Measurements from ENCODE around the gene ATP5ME.

DNA sequence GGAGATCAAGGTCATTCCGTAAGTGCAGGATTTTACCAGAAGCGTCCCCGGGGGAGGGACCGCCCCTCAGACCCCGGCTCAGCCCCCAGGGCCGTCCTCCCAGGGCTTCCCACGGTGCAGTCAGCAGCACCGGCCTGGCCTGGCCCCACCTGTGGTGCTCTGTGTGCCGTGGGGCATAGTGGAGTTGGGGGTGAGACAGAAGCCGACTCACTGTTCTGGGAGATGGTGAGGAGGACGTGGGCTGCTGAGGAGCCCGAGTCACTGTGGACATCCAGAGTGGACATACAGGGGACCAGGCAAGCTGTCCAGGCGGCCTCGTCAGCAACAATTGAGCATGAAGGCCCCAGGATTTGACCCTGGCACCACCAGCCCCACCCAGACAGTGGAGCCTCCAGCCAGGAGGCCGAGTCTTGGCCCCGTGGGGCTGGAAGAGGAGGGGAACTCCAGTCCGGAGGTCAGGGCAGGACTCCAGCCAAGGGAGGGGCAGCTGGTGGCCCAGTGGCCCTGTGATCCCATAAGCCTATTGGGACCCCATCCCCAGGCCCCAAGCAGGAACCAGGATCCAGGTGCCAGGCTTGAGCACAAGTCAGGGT lies 19.1 kb downstream of the ATP5ME start:
- TF ChIP-seq, protein P1, sequence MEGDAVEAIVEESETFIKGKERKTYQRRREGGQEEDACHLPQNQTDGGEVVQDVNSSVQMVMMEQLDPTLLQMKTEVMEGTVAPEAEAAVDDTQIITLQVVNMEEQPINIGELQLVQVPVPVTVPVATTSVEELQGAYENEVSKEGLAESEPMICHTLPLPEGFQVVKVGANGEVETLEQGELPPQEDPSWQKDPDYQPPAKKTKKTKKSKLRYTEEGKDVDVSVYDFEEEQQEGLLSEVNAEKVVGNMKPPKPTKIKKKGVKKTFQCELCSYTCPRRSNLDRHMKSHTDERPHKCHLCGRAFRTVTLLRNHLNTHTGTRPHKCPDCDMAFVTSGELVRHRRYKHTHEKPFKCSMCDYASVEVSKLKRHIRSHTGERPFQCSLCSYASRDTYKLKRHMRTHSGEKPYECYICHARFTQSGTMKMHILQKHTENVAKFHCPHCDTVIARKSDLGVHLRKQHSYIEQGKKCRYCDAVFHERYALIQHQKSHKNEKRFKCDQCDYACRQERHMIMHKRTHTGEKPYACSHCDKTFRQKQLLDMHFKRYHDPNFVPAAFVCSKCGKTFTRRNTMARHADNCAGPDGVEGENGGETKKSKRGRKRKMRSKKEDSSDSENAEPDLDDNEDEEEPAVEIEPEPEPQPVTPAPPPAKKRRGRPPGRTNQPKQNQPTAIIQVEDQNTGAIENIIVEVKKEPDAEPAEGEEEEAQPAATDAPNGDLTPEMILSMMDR (conservative IDR thresholded peaks at IDR 0.05 in 1 of 2, IDR thresholded peaks at IDR 0.05 in 1 of 2; ENCODE audit: low read depth in 1 of 2, low read length in 2 of 2) = no peak
- no peak for TF ChIP-seq EZH2 (IDR thresholded peaks at IDR 0.05; ENCODE audit: low read length, missing control alignments)

Measured in fibroblast of lung (primary cell).